ENCODE data around the gene CYP2B6. TPM values are rescaled to one million over a fixed set of nuclear protein-coding genes. Genes with fewer than 3 reads are reported as not detected.

The CYP2B6 gene
- total RNA-seq, 4 donors from 2014 or later: not detected

GRCh38 chr19:41016488-41017071 is 25.5 kb downstream of the CYP2B6 start:
- H3K4me1 ChIP-seq: no peaks in the 10 kb centered on the region
- H3K9me3 ChIP-seq: no peaks in the 10 kb centered on the region
- DNase-seq (no peak), ATAC-seq (no peak)
- H3K27me3 ChIP-seq: no peaks in the 10 kb centered on the region
- intact Hi-C loops (cut with DNase I; ENCODE audit: low total_unique reads) (no loop called here), in situ Hi-C loops (cut with MboI; ENCODE audit: low sequenced_read_pairs in 4 of 4) (no loop called here)
- no peak overlapping the region for H3K4me3 ChIP-seq
- no peaks in the 10 kb centered on the region for H3K36me3 ChIP-seq
- no peak overlapping the region for H3K27ac ChIP-seq
- no peak for TF ChIP-seq POLR2A (IDR thresholded peaks at IDR 0.05)
- no peak for TF ChIP-seq CTCF (IDR thresholded peaks at IDR 0.05 in 4 of 5, conservative IDR thresholded peaks at IDR 0.05 in 1 of 5)

- ATAC-seq (no peak), DNase-seq (no peak)
- H3K36me3 ChIP-seq: no peaks in the 10 kb centered on the region
- no peak overlapping the region for H3K4me3 ChIP-seq
- H3K4me1 ChIP-seq: no peaks in the 10 kb centered on the region
- no peaks in the 10 kb centered on the region for H3K9me3 ChIP-seq
- H3K27ac ChIP-seq: no peak overlapping the region
- in situ Hi-C loops (cut with MboI; ENCODE audit: low sequenced_read_pairs in 4 of 4): no loop called here
- H3K27me3 ChIP-seq: no peaks in the 10 kb centered on the region
- no peak for TF ChIP-seq POLR2A (IDR thresholded peaks at IDR 0.05)
- no peak for TF ChIP-seq CTCF (IDR thresholded peaks at IDR 0.05 in 4 of 5, conservative IDR thresholded peaks at IDR 0.05 in 1 of 5)
- intact Hi-C loops (cut with DNase I; ENCODE audit: low total_unique reads): no loop called here
Measured at GRCh38 chr19:41018736-41019290, 27.7 kb downstream of the CYP2B6 start.

GRCh38 chr19:41019346-41019745 is 28.3 kb downstream of the CYP2B6 start:
- intact Hi-C loops (cut with DNase I; ENCODE audit: low total_unique reads): no loop called here

GRCh38 chr19:41023193-41023592 is 32.1 kb downstream of the CYP2B6 start:
- Histone ChIP-seq H3K4me1 (no peaks in the 10 kb centered on the region), H3K4me3 (no peak overlapping the region), H3K27me3 (peaks cover 0 to 3% (median 0%) of the 10 kb centered on the region in 3 donors), H3K9me3 (no peaks in the 10 kb centered on the region), H3K27ac (no peak overlapping the region), H3K36me3 (no peaks in the 10 kb centered on the region)
- ATAC-seq (no peak), DNase-seq (no peak)
- TF ChIP-seq CTCF (IDR thresholded peaks at IDR 0.05 in 4 of 5, conservative IDR thresholded peaks at IDR 0.05 in 1 of 5) (no peak), POLR2A (IDR thresholded peaks at IDR 0.05) (no peak)
- intact Hi-C loops (cut with DNase I; ENCODE audit: low total_unique reads) (no loop called here), in situ Hi-C loops (cut with MboI; ENCODE audit: low sequenced_read_pairs in 4 of 4) (no loop called here)

More at GRCh38 chr19:41019346-41019745, 28.3 kb downstream of the CYP2B6 start:
- Histone ChIP-seq H3K9me3 (no peaks in the 10 kb centered on the region), H3K4me1 (no peaks in the 10 kb centered on the region), H3K27me3 (no peaks in the 10 kb centered on the region), H3K4me3 (no peak overlapping the region), H3K27ac (no peak overlapping the region), H3K36me3 (no peaks in the 10 kb centered on the region)
- DNase-seq: no peak
- in situ Hi-C loops (cut with MboI; ENCODE audit: low sequenced_read_pairs in 4 of 4): no loop called here
- no peak for ATAC-seq
- TF ChIP-seq CTCF (IDR thresholded peaks at IDR 0.05 in 4 of 5, conservative IDR thresholded peaks at IDR 0.05 in 1 of 5): no peak

- H3K27me3 ChIP-seq: peaks cover 0 to 3% (median 0%) of the 10 kb centered on the region in 3 donors
- H3K4me3 ChIP-seq: no peak overlapping the region
- intact Hi-C loops (cut with DNase I; ENCODE audit: low total_unique reads): no loop called here
- H3K27ac ChIP-seq: no peak overlapping the region
- in situ Hi-C loops (cut with MboI; ENCODE audit: low sequenced_read_pairs in 4 of 4): no loop called here
- no peaks in the 10 kb centered on the region for H3K4me1 ChIP-seq
- ATAC-seq (no peak), DNase-seq (no peak)
- no peak for TF ChIP-seq POLR2A (IDR thresholded peaks at IDR 0.05)
- no peak for TF ChIP-seq CTCF (IDR thresholded peaks at IDR 0.05 in 4 of 5, conservative IDR thresholded peaks at IDR 0.05 in 1 of 5)
- no peaks in the 10 kb centered on the region for H3K36me3 ChIP-seq
- H3K9me3 ChIP-seq: no peaks in the 10 kb centered on the region
Measured at GRCh38 chr19:41025411-41025810, 34.3 kb downstream of the CYP2B6 start.
